ENCODE measurements around the gene CAPZA1. TPM values are rescaled to one million over a fixed set of nuclear protein-coding genes. Genes with fewer than 3 reads are reported as not detected.

The CAPZA1 gene
- total RNA-seq, 1 donor from 2014 or later, result 171 TPM

DNA sequence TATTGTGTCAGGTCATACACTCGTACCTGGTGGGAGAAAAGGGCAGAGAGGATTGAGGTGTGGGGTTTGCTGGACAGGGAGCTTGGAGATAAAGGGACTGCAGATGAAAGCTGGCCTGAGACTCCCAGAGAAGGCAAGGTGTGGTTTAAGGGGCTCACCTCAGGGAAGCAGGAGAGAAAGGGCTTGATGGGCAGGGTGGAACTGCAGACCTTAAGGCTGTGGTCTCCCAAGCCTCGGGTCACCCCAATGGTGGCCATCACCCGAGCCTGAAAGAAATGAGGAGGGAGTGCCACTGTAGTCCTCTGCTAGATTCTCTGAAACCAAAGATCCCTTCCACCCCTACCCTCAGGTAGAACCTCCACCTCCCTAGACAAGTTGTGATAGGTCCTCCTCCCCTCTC, 91.0 kb downstream of the CAPZA1 start:
- Histone ChIP-seq H3K4me3 (ENCODE audit: insufficient read depth, low read depth, low read length) (no peak overlapping the region), H3K36me3 (ENCODE audit: insufficient read depth, low read length) (no peaks in the 10 kb centered on the region), H3K27me3 (ENCODE audit: insufficient read depth, low read length) (peaks cover 2% of the 10 kb centered on the region), H3K9ac (ENCODE audit: low read length) (no peak overlapping the region), H3K27ac (ENCODE audit: low read depth, low read length) (no peak overlapping the region), H3K4me1 (ENCODE audit: insufficient read depth, low read length) (peaks cover 25% of the 10 kb centered on the region), H3K9me3 (ENCODE audit: insufficient read depth, low read depth, low read length) (no peaks in the 10 kb centered on the region), H3K79me2 (ENCODE audit: insufficient read depth, low read length) (peaks cover 13% of the 10 kb centered on the region), H4K20me1 (ENCODE audit: insufficient read depth, low read length) (peaks cover 5% of the 10 kb centered on the region), H3K4me2 (ENCODE audit: low read length) (no peak overlapping the region), H2AFZ (ENCODE audit: low read depth, low read length) (no peak overlapping the region)
- FAIRE-seq (no peak), DNase-seq (ENCODE audit: low read depth) (no peak)
- no peak for TF ChIP-seq EZH2 (IDR thresholded peaks at IDR 0.05; ENCODE audit: insufficient read depth, low read length)
- TF ChIP-seq, protein P1, sequence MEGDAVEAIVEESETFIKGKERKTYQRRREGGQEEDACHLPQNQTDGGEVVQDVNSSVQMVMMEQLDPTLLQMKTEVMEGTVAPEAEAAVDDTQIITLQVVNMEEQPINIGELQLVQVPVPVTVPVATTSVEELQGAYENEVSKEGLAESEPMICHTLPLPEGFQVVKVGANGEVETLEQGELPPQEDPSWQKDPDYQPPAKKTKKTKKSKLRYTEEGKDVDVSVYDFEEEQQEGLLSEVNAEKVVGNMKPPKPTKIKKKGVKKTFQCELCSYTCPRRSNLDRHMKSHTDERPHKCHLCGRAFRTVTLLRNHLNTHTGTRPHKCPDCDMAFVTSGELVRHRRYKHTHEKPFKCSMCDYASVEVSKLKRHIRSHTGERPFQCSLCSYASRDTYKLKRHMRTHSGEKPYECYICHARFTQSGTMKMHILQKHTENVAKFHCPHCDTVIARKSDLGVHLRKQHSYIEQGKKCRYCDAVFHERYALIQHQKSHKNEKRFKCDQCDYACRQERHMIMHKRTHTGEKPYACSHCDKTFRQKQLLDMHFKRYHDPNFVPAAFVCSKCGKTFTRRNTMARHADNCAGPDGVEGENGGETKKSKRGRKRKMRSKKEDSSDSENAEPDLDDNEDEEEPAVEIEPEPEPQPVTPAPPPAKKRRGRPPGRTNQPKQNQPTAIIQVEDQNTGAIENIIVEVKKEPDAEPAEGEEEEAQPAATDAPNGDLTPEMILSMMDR (IDR thresholded peaks at IDR 0.05; ENCODE audit: insufficient read depth, low read depth, low read length), result no peak
- Mint-ChIP-seq H3K9me3 (ENCODE audit: unreplicated experiment) (peaks cover 2% of the 10 kb centered on the region), H3K27me3 (ENCODE audit: low read depth, unreplicated experiment) (peaks cover 5% of the 10 kb centered on the region), H3K4me1 (ENCODE audit: low read depth, unreplicated experiment) (peaks cover 6% of the 10 kb centered on the region), H3K27ac (ENCODE audit: unreplicated experiment) (no peak overlapping the region), H3K36me3 (ENCODE audit: low read depth, unreplicated experiment) (peaks cover 8% of the 10 kb centered on the region), H3K4me3 (ENCODE audit: unreplicated experiment) (no peak overlapping the region)

DNA sequence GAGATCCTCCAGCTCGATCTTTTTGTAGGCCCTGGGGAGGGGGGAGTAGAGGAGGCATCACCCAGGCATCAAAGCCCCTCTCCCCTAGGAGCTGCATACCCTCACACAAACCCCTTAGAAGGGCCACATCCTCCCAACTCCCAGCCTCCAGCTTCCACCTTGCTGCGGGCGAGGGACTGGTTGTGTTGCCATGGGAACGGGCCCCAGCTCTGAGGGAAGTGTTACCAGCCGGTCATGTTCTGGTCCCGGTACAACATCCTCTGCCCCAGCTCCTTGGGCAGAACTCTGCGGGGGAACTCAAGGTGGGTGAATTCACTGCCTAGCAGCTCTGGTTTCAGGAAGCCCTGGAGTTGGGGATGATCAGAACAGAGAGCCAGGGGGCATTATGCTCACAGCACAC, 91.4 kb downstream of the CAPZA1 start:
- Mint-ChIP-seq H3K4me1 (ENCODE audit: low read depth, unreplicated experiment) (peaks cover 9% of the 10 kb centered on the region), H3K36me3 (ENCODE audit: low read depth, unreplicated experiment) (peaks cover 7% of the 10 kb centered on the region)

DNA sequence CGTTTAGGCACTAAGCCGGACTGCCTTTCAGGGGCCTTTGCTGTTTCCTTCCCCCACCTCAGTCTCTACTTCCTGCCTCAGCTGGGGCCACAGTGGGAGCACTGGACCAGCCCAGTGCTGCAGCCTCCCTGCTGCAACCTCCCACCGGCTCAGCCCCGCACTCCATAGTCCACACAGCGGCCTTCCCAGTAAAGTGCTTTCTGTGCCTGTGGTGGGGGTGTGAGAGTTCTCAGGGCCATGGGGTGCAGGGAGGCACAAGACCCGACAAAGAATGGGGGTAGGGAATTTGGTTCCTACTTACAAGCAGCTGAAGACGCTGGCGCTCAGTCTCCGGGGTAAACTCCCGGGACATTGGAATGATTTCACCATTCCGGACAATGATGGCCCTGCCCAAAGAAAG, 92.0 kb downstream of the CAPZA1 start:
- FAIRE-seq (no peak), DNase-seq (ENCODE audit: low read depth) (no peak)
- no peak overlapping the region for H3K4me3 ChIP-seq (ENCODE audit: insufficient read depth, low read depth, low read length)
- no peaks in the 10 kb centered on the region for H4K20me1 ChIP-seq (ENCODE audit: insufficient read depth, low read length)
- Mint-ChIP-seq H3K9me3 (ENCODE audit: unreplicated experiment) (peaks cover 2% of the 10 kb centered on the region), H3K36me3 (ENCODE audit: low read depth, unreplicated experiment) (peaks cover 7% of the 10 kb centered on the region), H3K4me3 (ENCODE audit: unreplicated experiment) (no peak overlapping the region), H3K4me1 (ENCODE audit: low read depth, unreplicated experiment) (peaks cover 12% of the 10 kb centered on the region), H3K27ac (ENCODE audit: unreplicated experiment) (no peak overlapping the region), H3K27me3 (ENCODE audit: low read depth, unreplicated experiment) (peaks cover 5% of the 10 kb centered on the region)
- no peaks in the 10 kb centered on the region for H3K36me3 ChIP-seq (ENCODE audit: insufficient read depth, low read length)
- peaks cover 3% of the 10 kb centered on the region for H3K79me2 ChIP-seq (ENCODE audit: insufficient read depth, low read length)
- H2AFZ ChIP-seq (ENCODE audit: low read depth, low read length), result no peak overlapping the region
- H3K4me2 ChIP-seq (ENCODE audit: low read length), result no peak overlapping the region
- TF ChIP-seq, protein P1 (IDR thresholded peaks at IDR 0.05; ENCODE audit: insufficient read depth, low read depth, low read length), result no peak
- no peak for TF ChIP-seq EZH2 (IDR thresholded peaks at IDR 0.05; ENCODE audit: insufficient read depth, low read length)
- no peak overlapping the region for H3K27ac ChIP-seq (ENCODE audit: low read depth, low read length)
- peaks cover 2% of the 10 kb centered on the region for H3K27me3 ChIP-seq (ENCODE audit: insufficient read depth, low read length)
- peaks cover 27% of the 10 kb centered on the region for H3K4me1 ChIP-seq (ENCODE audit: insufficient read depth, low read length)
- H3K9me3 ChIP-seq (ENCODE audit: insufficient read depth, low read depth, low read length), result no peaks in the 10 kb centered on the region
- no peak overlapping the region for H3K9ac ChIP-seq (ENCODE audit: low read length)

More for the DNA sequence above, 91.4 kb downstream of the CAPZA1 start:
- peaks cover 26% of the 10 kb centered on the region for H3K4me1 ChIP-seq (ENCODE audit: insufficient read depth, low read length)
- H3K36me3 ChIP-seq (ENCODE audit: insufficient read depth, low read length), result no peaks in the 10 kb centered on the region
- no peak overlapping the region for H3K4me3 Mint-ChIP-seq (ENCODE audit: unreplicated experiment)
- peaks cover 9% of the 10 kb centered on the region for H3K79me2 ChIP-seq (ENCODE audit: insufficient read depth, low read length)
- DNase-seq (ENCODE audit: low read depth) (no peak), FAIRE-seq (no peak)
- peaks cover 5% of the 10 kb centered on the region for H3K27me3 Mint-ChIP-seq (ENCODE audit: low read depth, unreplicated experiment)
- no peak overlapping the region for H3K27ac ChIP-seq (ENCODE audit: low read depth, low read length)
- H3K9me3 Mint-ChIP-seq (ENCODE audit: unreplicated experiment), result peaks cover 2% of the 10 kb centered on the region
- H2AFZ ChIP-seq (ENCODE audit: low read depth, low read length), result no peak overlapping the region
- peaks cover 2% of the 10 kb centered on the region for H3K27me3 ChIP-seq (ENCODE audit: insufficient read depth, low read length)
- no peak overlapping the region for H3K4me2 ChIP-seq (ENCODE audit: low read length)
- H4K20me1 ChIP-seq (ENCODE audit: insufficient read depth, low read length), result peaks cover under 1% of the 10 kb centered on the region
- TF ChIP-seq EZH2 (IDR thresholded peaks at IDR 0.05; ENCODE audit: insufficient read depth, low read length), result no peak
- TF ChIP-seq, protein P1 (IDR thresholded peaks at IDR 0.05; ENCODE audit: insufficient read depth, low read depth, low read length), result no peak
- no peak overlapping the region for H3K9ac ChIP-seq (ENCODE audit: low read length)
- H3K27ac Mint-ChIP-seq (ENCODE audit: unreplicated experiment), result no peak overlapping the region
- no peak overlapping the region for H3K4me3 ChIP-seq (ENCODE audit: insufficient read depth, low read depth, low read length)
- no peaks in the 10 kb centered on the region for H3K9me3 ChIP-seq (ENCODE audit: insufficient read depth, low read depth, low read length)
